ENCODE results near the gene PURA. TPM values are rescaled to one million over a fixed set of nuclear protein-coding genes. Genes with fewer than 3 reads are reported as not detected.

The PURA gene
- total RNA-seq, 1 experiment from 2014 or later: 20.1 TPM

GRCh38 chr5:140108093-140109017 lies 5.6 kb upstream of the PURA start:
- H3K4me1 Mint-ChIP-seq (ENCODE audit: insufficient read depth, unreplicated experiment): peaks cover 50% of the 10 kb centered on the region
- ChIA-PET CTCF (interaction anchor here (0.6 to 3.3 kb wide), 15 partner anchors 10 to 670 kb away, joined by 3 to 17 read pairs (median 3); no protein-coding TSS in a partner anchor), POLR2A (interaction anchor here (0.6 to 6.3 kb wide), 29 partner anchors 9 to 1629 kb away, joined by 3 to 147 read pairs (median 5); partner anchors contain the start of genes CYSTM1, HBEGF, NRG2 and PFDN1)
- H3K27me3 Mint-ChIP-seq (ENCODE audit: insufficient read depth, unreplicated experiment): no peaks in the 10 kb centered on the region
- DNase-seq (ENCODE audit: unreplicated experiment): peak; percentile 47
- TF ChIP-seq CTCF (IDR thresholded peaks at IDR 0.05; ENCODE audit: unreplicated experiment): no peak
- no peaks in the 10 kb centered on the region for H3K9me3 Mint-ChIP-seq (ENCODE audit: unreplicated experiment)
- peak overlapping the region; percentile 97 for H3K4me3 Mint-ChIP-seq (ENCODE audit: unreplicated experiment)
- BruUV-seq (replicated peaks): no TSS peak
- peak overlapping the region; percentile 98 for H3K27ac Mint-ChIP-seq (ENCODE audit: low read depth, unreplicated experiment)
- intact Hi-C loops (cut with micrococcal nuclease): no loop called here
- peaks cover 10% of the 10 kb centered on the region for H3K36me3 Mint-ChIP-seq (ENCODE audit: insufficient read depth, unreplicated experiment)

DNA sequence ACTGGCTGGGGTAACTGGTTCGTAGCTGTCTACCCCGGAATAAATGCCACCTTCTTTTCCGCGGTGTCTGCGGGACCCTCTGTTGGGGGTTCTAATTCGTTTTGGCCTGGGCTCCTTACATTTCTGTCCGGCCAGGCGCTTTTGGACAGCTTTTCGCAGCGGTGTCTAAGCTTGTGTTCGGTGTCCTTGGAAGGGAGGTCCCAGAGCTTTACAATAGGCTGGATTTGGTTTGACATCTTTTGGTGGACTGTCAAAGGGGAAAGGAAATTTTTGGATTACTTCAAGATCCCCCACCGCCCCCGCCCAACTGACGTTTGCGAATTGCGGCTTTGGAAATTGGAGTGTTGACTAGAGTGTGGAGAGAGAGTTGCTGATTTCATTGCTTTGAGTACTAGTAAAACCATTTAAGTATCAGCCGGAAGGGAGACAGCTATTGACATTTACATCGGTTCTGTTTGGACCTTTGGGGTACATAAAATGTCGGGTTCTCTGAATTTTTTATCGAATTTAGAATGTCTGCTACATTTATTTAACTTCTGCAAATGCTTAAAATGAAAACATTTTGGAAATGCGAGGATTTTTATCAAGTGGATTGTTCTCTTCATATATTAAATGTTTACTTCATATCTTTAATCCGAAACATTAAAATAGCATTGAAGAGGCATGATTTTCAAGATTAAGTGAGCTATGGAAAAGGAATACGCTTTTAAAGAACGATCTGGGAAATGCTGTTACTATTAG lies 4.7 kb upstream of the PURA start:
- H3K27ac Mint-ChIP-seq (ENCODE audit: low read depth, unreplicated experiment): peak overlapping the region; percentile 98
- H3K4me3 Mint-ChIP-seq (ENCODE audit: unreplicated experiment): peak overlapping the region; percentile 97
- H3K4me1 Mint-ChIP-seq (ENCODE audit: insufficient read depth, unreplicated experiment): peaks cover 50% of the 10 kb centered on the region
- H3K36me3 Mint-ChIP-seq (ENCODE audit: insufficient read depth, unreplicated experiment): peaks cover 10% of the 10 kb centered on the region
- POLR2A ChIA-PET: interaction anchor here (0.7 to 6.3 kb wide), 21 partner anchors 10 to 815 kb away, joined by 3 to 147 read pairs (median 4); partner anchors contain the start of genes ANKHD1, CYSTM1, NDUFA2 and PFDN1
- CTCF ChIA-PET: interaction anchor here (0.6 to 2.9 kb wide), 10 partner anchors 12 to 671 kb away, joined by 3 to 17 read pairs (median 4); no protein-coding TSS in a partner anchor
- intact Hi-C loops (cut with micrococcal nuclease): no loop called here
- no peaks in the 10 kb centered on the region for H3K9me3 Mint-ChIP-seq (ENCODE audit: unreplicated experiment)
- DNase-seq (ENCODE audit: unreplicated experiment): no peak
- TF ChIP-seq CTCF (IDR thresholded peaks at IDR 0.05; ENCODE audit: unreplicated experiment): no peak
- BruUV-seq (replicated peaks): TSS peak; percentile 43
- H3K27me3 Mint-ChIP-seq (ENCODE audit: insufficient read depth, unreplicated experiment): no peaks in the 10 kb centered on the region

GRCh38 chr5:140109759-140110645 lies 3.9 kb upstream of the PURA start:
- no TSS peak for BruUV-seq (replicated peaks)
- peak overlapping the region; percentile 97 for H3K4me3 Mint-ChIP-seq (ENCODE audit: unreplicated experiment)

More at GRCh38 chr5:140109759-140110645, 3.9 kb upstream of the PURA start:
- no peaks in the 10 kb centered on the region for H3K27me3 Mint-ChIP-seq (ENCODE audit: insufficient read depth, unreplicated experiment)
- H3K9me3 Mint-ChIP-seq (ENCODE audit: unreplicated experiment): no peaks in the 10 kb centered on the region
- no peak for DNase-seq (ENCODE audit: unreplicated experiment)
- no peak for TF ChIP-seq CTCF (IDR thresholded peaks at IDR 0.05; ENCODE audit: unreplicated experiment)
- intact Hi-C loops (cut with micrococcal nuclease): no loop called here
- POLR2A ChIA-PET: interaction anchor here (0.6 to 6.3 kb wide), 19 partner anchors 9 to 816 kb away, joined by 3 to 147 read pairs (median 4); partner anchors contain the start of genes ANKHD1, CYSTM1, NDUFA2 and PFDN1
- no peak overlapping the region for H3K27ac Mint-ChIP-seq (ENCODE audit: low read depth, unreplicated experiment)
- CTCF ChIA-PET: interaction anchor here (0.5 to 2.9 kb wide), 6 partner anchors 33 to 848 kb away, joined by 3 to 17 read pairs (median 3); no protein-coding TSS in a partner anchor
- peaks cover 16% of the 10 kb centered on the region for H3K36me3 Mint-ChIP-seq (ENCODE audit: insufficient read depth, unreplicated experiment)
- peaks cover 54% of the 10 kb centered on the region for H3K4me1 Mint-ChIP-seq (ENCODE audit: insufficient read depth, unreplicated experiment)
